ENCODE measurements around the gene MYO18B.

MYO18B gene

GRCh38 chr22:25942115-25942855 lies 200.3 kb downstream of the MYO18B start:
- no peak for TF ChIP-seq YY1 (IDR thresholded peaks at IDR 0.05; ENCODE audit: low read depth)
- TF ChIP-seq, protein P1, sequence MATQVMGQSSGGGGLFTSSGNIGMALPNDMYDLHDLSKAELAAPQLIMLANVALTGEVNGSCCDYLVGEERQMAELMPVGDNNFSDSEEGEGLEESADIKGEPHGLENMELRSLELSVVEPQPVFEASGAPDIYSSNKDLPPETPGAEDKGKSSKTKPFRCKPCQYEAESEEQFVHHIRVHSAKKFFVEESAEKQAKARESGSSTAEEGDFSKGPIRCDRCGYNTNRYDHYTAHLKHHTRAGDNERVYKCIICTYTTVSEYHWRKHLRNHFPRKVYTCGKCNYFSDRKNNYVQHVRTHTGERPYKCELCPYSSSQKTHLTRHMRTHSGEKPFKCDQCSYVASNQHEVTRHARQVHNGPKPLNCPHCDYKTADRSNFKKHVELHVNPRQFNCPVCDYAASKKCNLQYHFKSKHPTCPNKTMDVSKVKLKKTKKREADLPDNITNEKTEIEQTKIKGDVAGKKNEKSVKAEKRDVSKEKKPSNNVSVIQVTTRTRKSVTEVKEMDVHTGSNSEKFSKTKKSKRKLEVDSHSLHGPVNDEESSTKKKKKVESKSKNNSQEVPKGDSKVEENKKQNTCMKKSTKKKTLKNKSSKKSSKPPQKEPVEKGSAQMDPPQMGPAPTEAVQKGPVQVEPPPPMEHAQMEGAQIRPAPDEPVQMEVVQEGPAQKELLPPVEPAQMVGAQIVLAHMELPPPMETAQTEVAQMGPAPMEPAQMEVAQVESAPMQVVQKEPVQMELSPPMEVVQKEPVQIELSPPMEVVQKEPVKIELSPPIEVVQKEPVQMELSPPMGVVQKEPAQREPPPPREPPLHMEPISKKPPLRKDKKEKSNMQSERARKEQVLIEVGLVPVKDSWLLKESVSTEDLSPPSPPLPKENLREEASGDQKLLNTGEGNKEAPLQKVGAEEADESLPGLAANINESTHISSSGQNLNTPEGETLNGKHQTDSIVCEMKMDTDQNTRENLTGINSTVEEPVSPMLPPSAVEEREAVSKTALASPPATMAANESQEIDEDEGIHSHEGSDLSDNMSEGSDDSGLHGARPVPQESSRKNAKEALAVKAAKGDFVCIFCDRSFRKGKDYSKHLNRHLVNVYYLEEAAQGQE (IDR thresholded peaks at IDR 0.05; ENCODE audit: low read depth): no peak
- TF ChIP-seq EGR1 (IDR thresholded peaks at IDR 0.05): no peak
- no peak for TF ChIP-seq TAF1 (IDR thresholded peaks at IDR 0.05; ENCODE audit: low read depth)
- TF ChIP-seq ZBTB7A (IDR thresholded peaks at IDR 0.05; ENCODE audit: low read depth): no peak
- TF ChIP-seq CREB1 (IDR thresholded peaks at IDR 0.05; ENCODE audit: low read depth): no peak
- no peak for TF ChIP-seq RAD21 (IDR thresholded peaks at IDR 0.05; ENCODE audit: low read depth)
- no peak for TF ChIP-seq EP300 (IDR thresholded peaks at IDR 0.05; ENCODE audit: borderline replicate concordance)
- no peak for TF ChIP-seq NFIC (IDR thresholded peaks at IDR 0.05)
- no peak for TF ChIP-seq TCF12 (IDR thresholded peaks at IDR 0.05; ENCODE audit: low read depth)
- no peak for TF ChIP-seq USF1 (IDR thresholded peaks at IDR 0.05)
- TF ChIP-seq, protein P2, sequence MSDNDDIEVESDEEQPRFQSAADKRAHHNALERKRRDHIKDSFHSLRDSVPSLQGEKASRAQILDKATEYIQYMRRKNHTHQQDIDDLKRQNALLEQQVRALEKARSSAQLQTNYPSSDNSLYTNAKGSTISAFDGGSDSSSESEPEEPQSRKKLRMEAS (IDR thresholded peaks at IDR 0.05): no peak

DNA sequence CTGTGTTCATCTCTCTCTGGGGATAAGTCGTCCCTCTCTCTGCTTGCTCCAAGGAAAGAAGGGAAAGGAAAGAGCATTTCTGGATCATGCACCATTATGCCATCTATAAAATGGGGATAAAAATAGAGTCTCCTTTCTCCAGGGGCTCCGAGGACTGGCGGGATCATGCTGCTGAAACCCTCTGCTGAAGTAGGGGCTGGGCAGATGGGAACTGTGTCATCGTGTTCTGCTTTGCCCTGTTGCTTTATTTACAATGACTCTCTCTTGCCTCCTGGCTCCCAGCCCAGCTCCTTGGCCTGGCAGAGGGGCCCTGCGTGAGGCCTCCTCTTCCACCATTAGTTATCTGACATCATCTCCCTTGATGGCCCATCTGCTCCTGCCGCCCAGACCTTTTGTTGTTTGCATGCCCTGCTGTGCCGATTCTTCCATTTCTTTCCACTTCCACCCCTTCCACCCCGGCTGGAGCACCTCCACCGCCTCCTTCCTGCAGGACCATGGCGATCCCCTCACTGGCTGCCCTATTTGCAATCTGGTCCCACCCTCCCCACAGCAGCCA lies 200.9 kb downstream of the MYO18B start:
- no peak for TF ChIP-seq CREB1 (IDR thresholded peaks at IDR 0.05; ENCODE audit: low read depth)
- no peak for TF ChIP-seq RAD21 (IDR thresholded peaks at IDR 0.05; ENCODE audit: low read depth)
- no peak for TF ChIP-seq TEAD4 (IDR thresholded peaks at IDR 0.05)
- no peak for TF ChIP-seq USF1 (IDR thresholded peaks at IDR 0.05)
- TF ChIP-seq TCF12 (IDR thresholded peaks at IDR 0.05; ENCODE audit: low read depth): no peak
- TF ChIP-seq FOXM1 (IDR thresholded peaks at IDR 0.05; ENCODE audit: borderline replicate concordance, low read depth): no peak
- no peak for TF ChIP-seq YY1 (IDR thresholded peaks at IDR 0.05; ENCODE audit: low read depth)
- TF ChIP-seq, protein P2 (IDR thresholded peaks at IDR 0.05): no peak
- TF ChIP-seq ZBTB7A (IDR thresholded peaks at IDR 0.05; ENCODE audit: low read depth): no peak
- TF ChIP-seq, protein P1 (IDR thresholded peaks at IDR 0.05; ENCODE audit: low read depth): no peak
- no peak for TF ChIP-seq NFIC (IDR thresholded peaks at IDR 0.05)
- TF ChIP-seq EP300 (IDR thresholded peaks at IDR 0.05; ENCODE audit: borderline replicate concordance): no peak
- TF ChIP-seq CEBPB (IDR thresholded peaks at IDR 0.05): no peak
- no peak for TF ChIP-seq EGR1 (IDR thresholded peaks at IDR 0.05)
- no peak for TF ChIP-seq TAF1 (IDR thresholded peaks at IDR 0.05; ENCODE audit: low read depth)

GRCh38 chr22:25950111-25950510 lies 208.1 kb downstream of the MYO18B start:
- no peak for TF ChIP-seq YY1 (IDR thresholded peaks at IDR 0.05; ENCODE audit: low read depth)
- TF ChIP-seq CEBPB (IDR thresholded peaks at IDR 0.05): no peak
- no peak for TF ChIP-seq NFIC (IDR thresholded peaks at IDR 0.05)
- no peak for TF ChIP-seq ZBTB7A (IDR thresholded peaks at IDR 0.05; ENCODE audit: low read depth)
- TF ChIP-seq, protein P2 (IDR thresholded peaks at IDR 0.05): no peak
- no peak for TF ChIP-seq TEAD4 (IDR thresholded peaks at IDR 0.05)
- no peak for TF ChIP-seq FOXM1 (IDR thresholded peaks at IDR 0.05; ENCODE audit: borderline replicate concordance, low read depth)
- no peak for TF ChIP-seq USF1 (IDR thresholded peaks at IDR 0.05)
- no peak for TF ChIP-seq TCF12 (IDR thresholded peaks at IDR 0.05; ENCODE audit: low read depth)
- no peak for TF ChIP-seq EP300 (IDR thresholded peaks at IDR 0.05; ENCODE audit: borderline replicate concordance)

DNA sequence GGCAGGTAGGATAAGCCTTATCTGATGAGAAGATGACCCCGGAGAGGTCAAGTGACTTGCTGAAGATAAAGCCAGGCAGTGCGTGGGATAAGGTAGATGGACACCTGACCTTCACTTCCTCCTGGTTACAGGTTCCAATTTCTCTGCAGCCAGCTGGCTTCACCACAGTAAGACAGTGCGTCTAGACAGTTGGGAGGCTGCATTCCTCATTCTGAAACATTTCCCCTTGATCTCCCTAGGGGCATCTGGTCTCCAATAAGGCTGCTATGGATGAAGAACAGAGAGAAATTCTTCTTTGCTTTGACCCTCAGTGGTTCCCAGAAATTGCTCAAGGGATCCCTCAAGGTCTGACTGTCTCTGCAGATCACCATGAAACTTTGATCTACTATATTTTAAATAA lies 211.3 kb downstream of the MYO18B start:
- TF ChIP-seq TEAD4 (IDR thresholded peaks at IDR 0.05) (no peak), CREB1 (IDR thresholded peaks at IDR 0.05; ENCODE audit: low read depth) (no peak), FOXM1 (IDR thresholded peaks at IDR 0.05; ENCODE audit: borderline replicate concordance, low read depth) (no peak), YY1 (IDR thresholded peaks at IDR 0.05; ENCODE audit: low read depth) (no peak), TCF12 (IDR thresholded peaks at IDR 0.05; ENCODE audit: low read depth) (no peak), NFIC (IDR thresholded peaks at IDR 0.05) (no peak), TAF1 (IDR thresholded peaks at IDR 0.05; ENCODE audit: low read depth) (no peak), EP300 (IDR thresholded peaks at IDR 0.05; ENCODE audit: borderline replicate concordance) (no peak), CEBPB (IDR thresholded peaks at IDR 0.05) (no peak), ZBTB7A (IDR thresholded peaks at IDR 0.05; ENCODE audit: low read depth) (no peak), EGR1 (IDR thresholded peaks at IDR 0.05) (no peak)
- TF ChIP-seq, protein P2 (IDR thresholded peaks at IDR 0.05): no peak
- TF ChIP-seq, protein P1 (IDR thresholded peaks at IDR 0.05; ENCODE audit: low read depth): no peak
